ENCODE data around the gene DBT.

- no peak for TF ChIP-seq POLR2A (IDR thresholded peaks at IDR 0.05)
- TF ChIP-seq, protein P1, sequence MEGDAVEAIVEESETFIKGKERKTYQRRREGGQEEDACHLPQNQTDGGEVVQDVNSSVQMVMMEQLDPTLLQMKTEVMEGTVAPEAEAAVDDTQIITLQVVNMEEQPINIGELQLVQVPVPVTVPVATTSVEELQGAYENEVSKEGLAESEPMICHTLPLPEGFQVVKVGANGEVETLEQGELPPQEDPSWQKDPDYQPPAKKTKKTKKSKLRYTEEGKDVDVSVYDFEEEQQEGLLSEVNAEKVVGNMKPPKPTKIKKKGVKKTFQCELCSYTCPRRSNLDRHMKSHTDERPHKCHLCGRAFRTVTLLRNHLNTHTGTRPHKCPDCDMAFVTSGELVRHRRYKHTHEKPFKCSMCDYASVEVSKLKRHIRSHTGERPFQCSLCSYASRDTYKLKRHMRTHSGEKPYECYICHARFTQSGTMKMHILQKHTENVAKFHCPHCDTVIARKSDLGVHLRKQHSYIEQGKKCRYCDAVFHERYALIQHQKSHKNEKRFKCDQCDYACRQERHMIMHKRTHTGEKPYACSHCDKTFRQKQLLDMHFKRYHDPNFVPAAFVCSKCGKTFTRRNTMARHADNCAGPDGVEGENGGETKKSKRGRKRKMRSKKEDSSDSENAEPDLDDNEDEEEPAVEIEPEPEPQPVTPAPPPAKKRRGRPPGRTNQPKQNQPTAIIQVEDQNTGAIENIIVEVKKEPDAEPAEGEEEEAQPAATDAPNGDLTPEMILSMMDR (IDR thresholded peaks at IDR 0.05): no peak
These were observed 85.4 kb downstream of the DBT start for GRCh38 chr1:100164216-100164615.

Data from lower leg skin (tissue), 3 donors.